HG02981 (cell line): ENCODE measurements around the gene KXD1.
"Not testable (repeated sequence)": the region's sequence is repeated elsewhere in the genome, so short reads cannot be mapped to it uniquely, and the experiment has no call there.

Experiments
- ATAC-seq: cut with Tn5 transposase; IDR thresholded peaks from one replicate; pipeline ENCODE4 v1.9.1; 2021; ENCODE audit warnings: mild to moderate bottlenecking, moderate library complexity; ENCODE audit not compliant: unreplicated experiment

KXD1 gene

DNA sequence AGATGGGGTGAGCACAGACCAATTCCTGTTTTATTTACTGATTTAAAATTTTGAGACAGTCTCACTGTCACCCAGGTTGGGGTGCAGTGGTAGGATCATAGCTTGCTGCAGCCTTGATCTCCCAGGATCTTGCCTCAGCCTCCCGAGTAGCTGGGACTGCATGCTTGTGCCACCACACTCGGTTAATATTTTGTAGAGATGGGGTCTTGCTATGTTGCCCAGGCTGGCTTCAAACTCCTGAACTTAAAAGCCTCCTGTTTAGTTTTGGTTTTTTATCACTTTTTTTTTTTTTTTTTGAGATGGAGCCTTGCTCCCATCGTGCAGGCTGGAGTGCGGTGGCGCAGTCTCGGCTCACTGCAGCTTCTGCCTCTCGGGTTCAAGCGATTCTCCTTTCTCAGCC lies 18.7 kb downstream of the KXD1 start:
- no peak for ATAC-seq

DNA sequence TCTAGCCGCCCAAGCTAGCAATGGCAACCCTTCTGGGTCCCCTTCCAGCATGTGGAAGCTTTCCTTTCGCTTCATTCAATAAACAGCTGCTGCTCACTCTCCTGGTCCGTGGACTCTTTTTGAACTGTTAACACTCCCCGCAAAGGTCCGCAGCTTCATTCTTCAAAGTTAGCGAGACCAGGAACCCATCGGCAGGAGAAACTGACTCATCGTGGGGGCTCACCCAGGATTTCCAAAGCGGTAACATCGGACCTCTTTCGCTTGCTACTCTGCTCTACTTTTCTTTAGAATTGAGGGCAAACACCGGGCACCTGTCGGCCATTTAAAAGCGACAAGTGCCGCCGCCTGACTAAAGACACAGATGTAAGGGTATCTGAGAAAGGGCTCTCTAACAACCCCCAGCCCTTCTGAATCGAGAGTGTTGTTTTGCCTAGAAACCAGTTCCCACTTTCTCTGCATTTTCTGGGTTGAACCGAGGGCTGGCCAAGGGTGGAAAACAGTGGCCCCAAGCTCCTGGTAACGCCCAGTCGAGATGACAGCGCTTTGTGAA lies 19.8 kb downstream of the KXD1 start:
- no peak for ATAC-seq

DNA sequence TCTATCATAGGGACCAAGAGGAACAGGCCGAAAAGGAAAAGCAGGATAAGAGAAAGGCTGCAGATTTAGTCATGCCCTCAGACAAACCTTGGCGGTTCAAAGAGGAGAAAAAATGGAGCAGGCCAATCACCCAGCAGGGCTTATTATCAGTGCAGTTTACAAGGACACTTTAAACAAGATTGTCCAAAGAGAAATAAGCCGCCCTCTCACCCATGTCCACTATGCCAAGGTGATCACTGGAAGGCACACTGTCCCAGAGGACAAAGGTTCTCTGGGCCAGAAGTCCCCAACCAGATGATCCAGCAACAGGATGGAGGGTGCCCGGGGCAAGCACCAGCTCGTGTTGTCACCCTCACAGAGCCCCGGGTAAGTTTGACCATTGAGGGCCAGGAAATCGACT lies 22.6 kb downstream of the KXD1 start:
- no peak for ATAC-seq

DNA sequence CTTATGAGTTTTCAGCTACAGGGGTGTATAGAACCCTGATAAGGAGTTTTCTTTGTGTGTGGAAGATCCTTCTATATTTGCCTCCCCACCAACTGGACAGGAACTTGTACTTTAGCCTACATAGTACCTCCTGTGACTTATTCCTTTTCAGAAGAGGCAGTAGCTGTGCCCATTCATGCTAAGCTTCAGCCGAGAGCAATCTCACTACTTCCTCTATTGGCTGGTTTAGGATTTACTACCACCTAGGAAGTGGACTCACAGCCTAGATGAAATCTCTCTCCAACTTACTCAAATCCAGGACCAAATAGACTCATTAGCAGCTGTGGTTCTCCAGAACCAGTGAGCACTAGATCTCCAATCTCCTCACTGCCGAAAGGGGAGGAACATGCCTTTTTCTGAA lies 28.6 kb downstream of the KXD1 start:
- ATAC-seq, result no peak

DNA sequence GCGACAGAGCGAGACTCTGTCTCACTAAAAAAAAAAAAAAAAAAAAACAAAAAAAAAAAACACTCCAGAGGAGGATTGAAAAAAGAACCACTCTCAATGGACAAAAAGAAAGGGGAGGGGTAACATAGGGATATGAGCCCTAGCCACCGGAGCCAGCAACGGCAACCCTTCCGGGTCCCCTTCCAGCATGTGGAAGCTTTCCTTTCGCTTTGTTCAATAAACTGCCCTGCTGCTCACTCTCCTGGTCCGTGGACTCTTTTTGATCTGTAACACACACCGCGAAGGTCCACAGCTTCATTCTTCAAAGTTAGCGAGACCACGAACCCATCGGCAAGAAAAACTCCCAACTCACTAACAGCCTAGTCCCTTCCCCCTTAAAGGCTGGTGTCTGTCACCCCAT lies 29.9 kb downstream of the KXD1 start:
- no peak for ATAC-seq

DNA sequence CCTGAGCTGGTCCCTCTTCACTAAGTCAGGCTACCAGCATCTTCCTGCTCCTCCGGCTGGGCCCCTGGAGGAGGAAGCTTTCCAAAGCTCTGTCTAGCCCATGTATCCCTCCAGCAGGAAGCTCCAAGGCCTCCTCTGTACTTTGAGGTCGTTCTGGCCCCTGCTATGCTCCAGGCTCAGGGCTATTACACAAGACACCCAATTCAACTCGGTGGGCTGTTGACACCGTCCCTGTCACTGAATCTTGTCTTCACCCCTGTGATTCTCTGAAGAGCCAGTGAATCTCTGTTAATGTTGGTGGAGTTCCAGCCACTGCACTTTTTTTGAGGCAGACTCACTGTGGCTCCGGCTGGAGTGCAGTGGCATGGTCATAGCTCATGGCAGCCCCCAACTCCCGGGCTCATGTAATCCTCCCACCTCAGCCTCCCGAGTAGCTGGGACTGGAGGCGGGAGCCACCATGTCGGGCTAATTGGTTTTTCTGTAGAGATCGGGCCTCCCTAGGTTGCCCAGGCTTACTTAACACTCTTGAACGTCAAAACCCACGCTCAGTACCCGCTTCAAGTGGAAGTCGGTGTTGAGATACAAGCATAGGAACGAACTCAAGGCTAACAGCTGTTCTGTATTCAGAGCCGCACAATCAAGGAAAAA lies 30.4 kb downstream of the KXD1 start:
- ATAC-seq, result no peak

DNA sequence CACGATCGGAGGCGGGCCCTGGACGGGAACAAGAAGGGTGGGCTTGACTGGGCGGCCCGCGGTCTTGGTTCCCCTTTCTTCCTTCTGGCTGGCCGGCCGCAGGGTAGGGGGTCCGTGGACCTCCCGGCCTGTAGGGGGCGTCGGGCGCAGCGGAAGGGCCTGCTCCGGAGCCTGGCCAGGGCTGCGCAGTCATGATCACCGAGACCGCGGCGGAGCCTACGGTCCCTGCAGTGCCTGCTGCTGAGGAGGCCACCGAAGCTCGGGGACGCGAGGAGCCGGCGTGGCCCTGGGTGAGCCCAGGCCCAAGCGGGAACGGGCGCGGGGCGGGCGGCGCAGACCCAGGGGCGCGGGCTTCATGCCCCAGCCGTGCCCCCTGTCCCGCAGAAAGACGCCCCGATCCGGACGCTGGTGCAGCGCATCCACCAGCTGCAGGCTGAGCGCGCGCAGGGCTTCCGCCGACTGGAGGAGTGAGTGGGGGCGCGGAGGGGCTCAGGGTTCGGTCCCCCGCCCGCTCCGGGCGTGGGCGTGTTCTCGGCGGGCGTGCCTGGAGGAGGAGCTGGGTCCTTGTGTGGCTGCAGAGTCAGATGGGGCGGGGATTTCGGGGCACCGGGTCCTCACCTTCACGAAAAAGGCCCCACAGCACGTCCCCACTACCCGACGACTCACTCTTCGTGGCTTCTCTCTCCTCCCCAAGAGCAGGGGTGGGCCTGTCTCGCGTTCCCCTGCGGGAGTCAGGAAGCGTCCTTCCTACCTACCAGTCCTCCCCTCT lies 31.1 kb downstream of the KXD1 start, which contains the start of gene REX1BD:
Gene REX1BD, plus strand, starts transcription at position 188 of the 769 bp plus-strand sequence. Its CDS starts 4 bp downstream, at position 192.
- peak; percentile 73 for ATAC-seq

DNA sequence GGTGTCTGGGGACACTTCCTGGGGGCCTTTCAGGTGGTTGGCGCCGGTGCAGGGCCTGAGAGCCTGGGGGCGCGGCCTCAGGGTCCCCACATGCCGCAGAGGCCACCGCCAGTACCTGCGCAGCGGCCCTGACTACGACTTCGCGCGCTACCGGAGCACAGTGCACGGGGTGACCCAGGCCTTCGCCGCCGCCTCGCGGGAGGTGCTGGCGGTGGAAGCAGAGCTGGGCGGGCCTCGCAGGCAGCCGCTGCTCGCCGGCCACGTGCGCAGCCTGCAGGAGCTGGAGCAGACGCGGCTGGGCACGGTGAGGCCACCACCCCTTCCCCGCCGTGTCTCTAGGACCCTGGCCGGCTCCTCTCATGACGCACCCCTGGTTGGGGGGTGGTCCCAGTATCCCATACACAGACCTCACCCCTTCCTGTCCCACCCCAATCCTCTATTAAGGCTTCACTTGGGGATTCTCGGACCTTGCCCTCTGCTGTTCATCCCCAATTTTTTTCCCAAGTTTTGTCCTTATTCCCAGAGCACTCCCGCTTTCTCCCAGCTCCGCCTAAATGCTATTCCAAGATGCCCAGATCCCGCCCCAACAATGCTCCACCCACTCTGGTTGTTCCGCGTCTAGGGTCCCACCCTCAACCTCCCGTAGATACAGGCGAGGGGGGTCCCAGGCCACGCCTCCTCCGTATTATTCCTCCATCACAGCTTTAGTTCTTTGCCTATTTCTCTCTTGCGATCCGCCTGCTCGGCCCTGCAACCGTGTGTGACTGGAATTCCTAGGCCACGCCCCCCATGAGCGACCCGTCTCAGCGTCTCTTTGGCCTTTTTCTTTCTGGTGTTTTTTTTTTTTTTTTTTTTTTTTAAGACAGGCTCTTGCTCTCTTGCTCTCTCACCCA lies 32.0 kb downstream of the KXD1 start:
- peak; percentile 33 for ATAC-seq

DNA sequence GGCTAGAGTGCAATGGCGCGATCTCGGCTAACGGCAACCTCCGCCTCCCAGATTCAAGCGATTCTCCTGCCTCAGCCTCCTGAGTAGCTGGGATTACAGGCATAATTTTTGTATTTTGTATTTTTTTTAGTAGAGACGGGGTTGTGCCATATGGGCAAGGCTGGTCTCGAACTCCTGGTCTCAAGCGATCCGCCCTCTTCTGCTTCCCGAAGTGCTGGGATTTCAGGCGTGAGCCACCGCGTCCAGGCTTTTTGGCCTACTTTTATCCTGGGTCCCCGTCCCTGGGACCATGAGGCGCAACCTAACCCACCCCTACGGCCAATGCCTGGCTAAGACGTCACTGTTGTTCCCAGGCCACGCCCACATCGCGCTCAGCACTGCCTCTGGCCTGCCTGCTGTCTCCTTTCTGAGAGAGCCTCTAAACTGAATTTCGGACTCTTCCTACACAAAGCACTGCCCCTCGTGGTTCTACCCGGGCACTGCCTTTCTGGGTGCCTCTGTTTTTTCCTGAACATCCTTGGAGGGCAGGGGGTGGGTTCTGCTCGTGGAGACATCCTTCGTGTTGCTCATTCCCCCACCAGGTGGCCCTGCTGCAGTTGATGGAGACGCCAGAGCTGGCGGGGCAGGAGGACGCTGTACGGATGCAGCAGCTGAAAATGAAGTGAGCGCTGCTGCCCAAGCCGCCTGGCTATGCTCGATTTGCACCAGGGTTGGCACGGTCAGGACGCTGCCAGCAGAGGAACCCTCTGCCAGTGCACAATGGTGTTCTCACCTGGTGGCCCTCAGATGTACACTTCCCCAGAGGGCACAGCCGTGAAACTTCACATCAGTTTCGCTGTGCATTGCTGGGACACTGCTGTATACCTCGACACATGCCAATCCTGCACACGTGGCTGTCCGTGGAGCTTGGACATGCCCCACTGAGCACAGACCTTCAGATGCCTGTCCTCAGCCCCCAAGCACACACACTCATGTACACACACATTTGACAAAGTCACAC lies 32.9 kb downstream of the KXD1 start:
- no peak for ATAC-seq

DNA sequence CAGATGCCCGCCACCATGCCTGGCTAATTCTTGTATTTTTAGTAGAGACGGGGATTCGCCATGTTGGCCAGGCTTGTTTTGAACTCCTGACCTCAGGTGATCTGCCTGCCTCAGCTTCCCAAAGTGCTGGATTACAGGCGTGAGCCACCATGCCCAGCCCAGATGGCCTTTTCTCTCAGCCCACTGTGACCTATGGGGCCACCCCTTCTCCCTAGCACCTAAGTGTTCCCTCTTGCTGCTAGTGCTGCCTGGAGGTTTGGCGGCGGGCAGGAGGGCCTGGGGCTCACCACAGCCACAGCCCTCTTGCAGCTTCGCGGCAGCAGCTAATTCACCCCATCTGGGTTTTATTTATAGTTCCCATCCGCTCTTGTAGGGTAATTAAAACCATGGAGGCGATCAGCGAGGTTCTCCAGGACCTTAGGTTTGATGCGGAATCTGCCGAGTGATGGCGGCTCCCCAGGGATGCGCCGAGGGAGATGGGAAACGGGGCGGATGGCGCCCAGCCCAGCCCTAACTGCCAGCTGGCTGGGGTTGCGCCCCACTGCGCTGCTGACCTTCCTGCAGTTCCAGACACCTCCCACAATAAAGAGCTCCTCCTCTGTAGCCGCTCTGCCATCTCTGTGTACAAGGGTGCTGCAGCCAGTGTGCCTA lies 34.2 kb downstream of the KXD1 start:
- no peak for ATAC-seq

DNA sequence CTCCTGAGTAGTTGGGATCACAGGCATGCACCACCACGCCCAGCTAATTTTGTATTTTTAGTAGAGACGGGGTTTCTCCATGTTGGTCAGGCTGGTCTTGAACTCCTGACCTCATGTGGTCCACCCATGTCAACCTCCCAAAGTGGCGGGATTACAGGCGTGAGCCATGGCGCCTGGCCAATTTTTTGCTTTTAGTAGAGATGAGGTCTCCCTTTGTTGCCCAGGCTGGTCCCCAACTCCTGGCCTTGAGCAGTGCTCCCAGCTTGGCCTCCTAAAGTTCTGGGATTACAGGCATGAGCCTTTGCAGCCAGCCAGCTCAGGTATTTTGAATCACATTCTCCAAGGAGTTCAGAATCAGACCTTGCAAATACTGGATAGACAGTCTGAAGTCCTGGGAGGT lies 35.1 kb downstream of the KXD1 start:
- ATAC-seq, result not testable (repeated sequence)

DNA sequence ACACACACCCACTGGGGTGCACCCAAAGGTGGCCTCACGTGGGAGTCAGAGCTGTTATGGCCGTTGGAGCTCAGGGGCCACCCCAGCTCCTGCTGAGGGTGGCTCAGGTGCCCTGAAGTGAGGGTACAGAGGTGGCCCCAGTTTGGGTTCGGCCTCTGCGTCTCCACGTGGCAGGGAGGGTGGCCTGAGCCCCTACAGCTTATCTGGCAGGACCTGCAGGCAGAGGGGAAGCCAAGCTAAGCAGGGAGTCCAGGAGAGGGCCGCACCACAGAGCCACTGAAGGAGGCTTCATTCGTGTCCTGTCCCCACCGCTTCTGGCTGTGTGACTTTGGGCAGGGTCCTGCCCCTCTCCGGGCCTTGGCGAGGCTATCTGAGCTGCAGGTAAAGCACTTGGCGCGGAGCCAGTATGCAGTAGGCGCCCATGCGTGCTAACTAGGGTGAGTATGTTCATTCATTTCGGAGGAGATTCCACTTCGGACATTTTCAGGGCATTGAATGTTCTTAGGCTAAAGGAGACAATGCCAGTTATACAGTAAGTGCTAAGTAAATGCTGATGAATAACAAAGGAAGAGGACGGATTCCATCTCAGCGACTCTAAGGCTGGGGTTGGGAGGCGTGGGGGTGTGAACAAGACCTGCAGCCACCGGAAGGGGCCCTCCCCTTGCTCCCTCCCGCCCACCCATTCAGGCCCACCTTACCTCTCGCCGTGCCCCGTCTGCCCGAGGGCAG lies 35.9 kb downstream of the KXD1 start:
- ATAC-seq, result no peak

DNA sequence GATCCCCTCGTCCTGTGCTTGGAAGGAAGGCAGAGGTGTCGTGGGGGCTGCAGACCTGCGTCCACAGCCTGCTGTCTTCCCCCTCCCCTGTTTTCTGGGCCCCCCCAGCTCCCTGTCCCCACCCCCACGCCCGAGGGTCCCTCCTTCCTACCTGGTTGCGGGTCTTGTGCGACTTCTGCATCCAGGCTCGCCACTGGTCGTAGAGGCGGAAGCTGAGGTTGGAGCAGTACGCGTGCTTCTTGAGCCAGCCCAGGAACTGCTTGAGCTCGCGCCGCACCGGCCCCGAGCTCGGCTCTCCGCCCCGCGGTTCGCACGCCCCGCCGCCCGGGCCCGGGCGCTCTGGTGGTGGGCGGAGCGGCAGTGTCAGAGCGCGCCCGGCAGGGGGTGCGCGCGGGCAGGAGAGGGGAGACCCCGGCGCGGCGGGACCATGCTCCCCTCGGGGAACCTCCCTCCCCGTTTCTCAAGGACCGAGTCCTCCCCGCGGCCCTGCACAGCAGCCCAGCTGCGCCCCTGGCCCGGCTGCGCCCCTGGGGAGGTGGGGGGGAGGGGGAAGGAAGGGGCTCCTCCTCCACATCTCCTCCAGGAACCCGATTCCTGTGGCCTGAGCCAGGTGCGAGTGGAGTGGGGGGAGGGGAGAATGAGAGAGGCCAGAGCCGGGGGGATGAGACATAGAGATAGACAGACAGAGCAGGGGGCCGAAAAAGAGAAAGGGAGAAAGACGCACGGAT lies 36.6 kb downstream of the KXD1 start:
- ATAC-seq, result no peak

DNA sequence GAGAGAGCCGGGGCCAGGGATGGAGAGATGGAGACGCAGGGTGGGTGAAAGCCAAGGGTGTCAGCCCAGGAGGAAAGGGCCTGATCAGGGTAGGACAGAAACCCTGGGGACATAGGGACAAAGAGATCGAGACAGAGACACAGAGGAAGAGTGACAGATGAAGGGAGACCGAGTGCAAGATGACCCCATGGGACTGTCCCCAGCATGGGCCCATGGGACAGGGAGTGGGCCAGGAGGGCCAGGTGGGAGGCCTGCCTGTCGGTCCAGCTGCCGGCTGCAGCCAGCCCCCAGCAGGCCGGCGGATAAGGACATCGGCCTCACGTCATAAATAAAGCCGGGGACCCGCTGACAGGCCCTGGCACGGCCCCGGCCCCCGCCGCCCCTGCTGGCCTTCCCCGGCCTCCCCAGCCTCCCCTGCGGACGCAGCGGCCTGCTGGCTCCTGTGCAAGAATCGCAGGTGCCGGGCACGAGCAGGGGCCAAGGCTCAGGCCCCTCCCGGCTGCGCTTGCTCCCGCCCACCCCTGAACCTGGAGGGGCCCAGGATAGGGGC lies 37.2 kb downstream of the KXD1 start:
- ATAC-seq, result no peak

DNA sequence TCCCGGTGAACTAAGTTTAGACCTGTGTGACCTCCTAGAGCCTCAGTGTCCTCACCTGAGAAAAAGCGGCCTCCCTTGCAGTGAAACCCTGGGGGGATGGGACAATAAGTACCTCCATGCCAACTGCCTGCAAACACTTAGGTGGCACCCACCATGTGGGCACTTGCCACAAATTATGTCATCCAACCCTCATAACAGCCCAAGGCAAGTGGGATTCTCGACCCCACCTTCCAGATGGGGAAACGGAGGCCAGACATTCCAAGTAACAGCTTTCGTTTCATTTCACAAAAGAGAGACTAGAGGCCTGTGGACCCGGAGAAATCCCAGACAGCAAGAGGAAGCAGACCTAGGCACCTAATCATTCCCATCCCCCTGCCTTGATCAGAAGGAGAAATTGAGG lies 37.8 kb downstream of the KXD1 start:
- no peak for ATAC-seq

DNA sequence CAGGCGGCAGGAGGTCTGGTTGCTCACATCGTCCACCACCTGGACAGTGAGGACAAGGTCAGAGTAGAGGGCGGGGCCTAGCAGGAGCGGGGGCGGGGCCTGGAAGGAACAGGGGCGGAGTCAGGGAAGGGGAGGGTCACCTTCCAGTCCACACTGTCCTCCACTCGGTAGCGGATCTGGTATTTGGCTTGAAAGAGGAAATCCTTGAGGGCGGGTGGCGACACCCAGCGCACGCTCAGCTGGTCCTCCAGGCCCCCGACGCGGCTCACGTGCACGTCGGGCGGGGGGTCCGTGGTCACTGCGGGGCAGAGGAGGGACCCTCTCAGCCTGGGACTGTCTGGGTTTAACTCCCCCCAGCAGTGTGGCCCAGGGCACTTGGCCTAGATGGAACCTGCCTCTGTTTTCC lies 39.1 kb downstream of the KXD1 start:
- no peak for ATAC-seq

DNA sequence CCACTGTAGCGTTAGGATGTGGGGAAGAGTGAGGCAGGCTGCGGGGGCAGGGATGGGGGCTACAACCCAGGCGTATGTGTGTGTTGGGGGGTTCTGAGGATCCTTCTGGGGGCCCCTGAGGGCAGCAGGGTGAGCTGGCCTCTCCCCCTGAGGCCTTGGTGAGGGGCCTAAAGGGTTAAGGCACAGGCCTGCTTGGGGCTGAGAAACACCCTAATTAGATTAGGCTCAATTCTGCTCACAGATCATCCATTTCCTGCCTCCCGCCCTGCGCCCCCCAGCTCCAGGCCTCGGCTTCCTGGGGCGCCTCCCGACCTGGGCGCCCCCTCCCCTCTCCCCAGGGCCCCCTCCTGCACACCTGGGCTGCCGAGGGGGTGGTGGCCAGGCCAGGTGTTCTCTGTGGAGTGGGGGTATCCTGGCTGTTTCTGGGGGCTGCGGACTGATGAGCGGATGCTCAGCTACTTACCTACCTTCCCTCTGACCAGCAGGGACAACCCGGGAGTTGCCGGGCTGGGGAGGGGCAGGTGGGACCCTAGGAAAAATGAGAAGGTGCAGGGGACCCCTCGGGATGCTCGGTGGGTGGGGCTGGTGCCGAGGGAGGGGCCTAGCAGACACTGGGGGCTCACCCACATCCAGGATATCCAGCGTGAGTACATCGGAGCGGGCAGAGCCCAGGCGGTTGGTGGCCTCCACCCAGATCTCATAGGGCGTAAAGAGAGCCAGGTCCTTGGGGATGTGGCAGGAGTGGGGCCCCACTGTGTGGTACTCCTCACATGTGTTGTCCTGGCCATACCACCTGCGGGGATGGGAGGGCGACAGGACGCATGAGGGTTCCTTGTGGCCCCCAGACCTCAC lies 40.4 kb downstream of the KXD1 start:
- no peak for ATAC-seq
